Fibroblast of lung (primary cell): Measurements from ENCODE around the gene PDE11A.

ENCODE experiments used
- EZH2 ChIP-seq: IDR thresholded peaks from 2 replicates; pipeline ENCODE4 v1.5.1; 2012; ENCODE audit warnings: low read length, control low read depth, mild to moderate bottlenecking; ENCODE audit errors: missing control alignments
- TF ChIP-seq, protein P1 (sequence below), 2 donors: IDR thresholded peaks in 1 of 2; conservative IDR thresholded peaks in 1 of 2; 1 replicate in 1 of 2; 2 replicates in 1 of 2; pipeline ENCODE4 v1.5.1; 2011 to 2012; ENCODE audit warnings: low read length in 2 of 2, control low read depth in 1 of 2, inconsistent platforms in 1 of 2, low read depth in 1 of 2, mild to moderate bottlenecking in 1 of 2

DNA sequence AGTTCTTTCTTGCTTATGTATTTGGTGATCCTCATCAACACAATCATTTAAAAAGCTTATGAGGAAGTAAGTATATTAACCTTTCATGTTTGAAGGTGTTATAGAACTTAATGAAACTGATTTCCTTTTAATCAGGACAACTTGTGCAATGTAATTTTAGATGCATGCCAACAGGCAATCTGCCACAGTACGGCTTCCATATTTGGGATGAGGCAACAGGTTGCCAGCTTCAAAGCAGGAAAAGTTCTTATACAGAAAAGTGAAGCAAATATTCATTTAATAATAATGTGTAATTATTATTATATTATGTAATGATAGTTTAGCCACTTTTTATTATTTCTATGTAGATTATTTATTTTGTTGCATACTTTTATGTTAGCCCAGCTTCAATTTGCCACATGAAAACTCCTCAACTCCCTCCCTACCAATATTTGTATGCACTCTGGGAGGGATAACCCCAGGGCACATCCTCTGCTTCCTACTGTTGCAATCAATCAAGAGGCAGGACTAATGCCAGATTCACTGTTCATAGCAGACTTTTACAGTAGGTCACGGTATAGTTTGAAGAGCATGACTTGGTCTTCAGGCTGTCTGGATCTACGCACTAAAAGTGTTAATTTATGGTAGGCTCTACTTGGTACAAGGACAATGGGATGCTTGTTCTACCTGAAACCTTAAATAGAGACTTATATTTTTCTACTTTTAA is 402.8 kb downstream of the PDE11A start:
- TF ChIP-seq, protein P1, sequence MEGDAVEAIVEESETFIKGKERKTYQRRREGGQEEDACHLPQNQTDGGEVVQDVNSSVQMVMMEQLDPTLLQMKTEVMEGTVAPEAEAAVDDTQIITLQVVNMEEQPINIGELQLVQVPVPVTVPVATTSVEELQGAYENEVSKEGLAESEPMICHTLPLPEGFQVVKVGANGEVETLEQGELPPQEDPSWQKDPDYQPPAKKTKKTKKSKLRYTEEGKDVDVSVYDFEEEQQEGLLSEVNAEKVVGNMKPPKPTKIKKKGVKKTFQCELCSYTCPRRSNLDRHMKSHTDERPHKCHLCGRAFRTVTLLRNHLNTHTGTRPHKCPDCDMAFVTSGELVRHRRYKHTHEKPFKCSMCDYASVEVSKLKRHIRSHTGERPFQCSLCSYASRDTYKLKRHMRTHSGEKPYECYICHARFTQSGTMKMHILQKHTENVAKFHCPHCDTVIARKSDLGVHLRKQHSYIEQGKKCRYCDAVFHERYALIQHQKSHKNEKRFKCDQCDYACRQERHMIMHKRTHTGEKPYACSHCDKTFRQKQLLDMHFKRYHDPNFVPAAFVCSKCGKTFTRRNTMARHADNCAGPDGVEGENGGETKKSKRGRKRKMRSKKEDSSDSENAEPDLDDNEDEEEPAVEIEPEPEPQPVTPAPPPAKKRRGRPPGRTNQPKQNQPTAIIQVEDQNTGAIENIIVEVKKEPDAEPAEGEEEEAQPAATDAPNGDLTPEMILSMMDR (conservative IDR thresholded peaks at IDR 0.05 in 1 of 2, IDR thresholded peaks at IDR 0.05 in 1 of 2; ENCODE audit: low read depth in 1 of 2, low read length in 2 of 2), result no peak
- no peak for TF ChIP-seq EZH2
